Measurements from ENCODE around the gene SLC22A1.
"Not testable (repeated sequence)": the region's sequence is repeated elsewhere in the genome, so short reads cannot be mapped to it uniquely, and the experiment has no call there.

SLC22A1 gene

GRCh38 chr6:160133441-160134336, 12.1 kb downstream of the SLC22A1 start:
- Histone ChIP-seq H3K27me3 (ENCODE audit: low read depth) (no peaks in the 10 kb centered on the region), H3K36me3 (replicated peaks) (no peaks in the 10 kb centered on the region), H3K4me3 (no peak overlapping the region), H3K9me3 (no peaks in the 10 kb centered on the region), H3K4me1 (no peaks in the 10 kb centered on the region)
- in situ Hi-C loops (cut with MboI; ENCODE audit: low sequenced_read_pairs) = no loop called here
- no peak for DNase-seq (ENCODE audit: low spot score in 2 of 2)

GRCh38 chr6:160134337-160134751, 12.7 kb downstream of the SLC22A1 start:
- H3K27me3 ChIP-seq (ENCODE audit: low read depth); in situ Hi-C loops (cut with MboI; ENCODE audit: low sequenced_read_pairs); DNase-seq (ENCODE audit: low spot score in 2 of 2); H3K4me1 ChIP-seq; H3K4me3 ChIP-seq; H3K36me3 ChIP-seq (replicated peaks); H3K9me3 ChIP-seq: not testable (repeated sequence)

- H3K27me3 ChIP-seq (ENCODE audit: low read depth) = no peaks in the 10 kb centered on the region
- in situ Hi-C loops (cut with MboI; ENCODE audit: low sequenced_read_pairs) = no loop called here
- H3K36me3 ChIP-seq (replicated peaks) = no peaks in the 10 kb centered on the region
These were observed 13.3 kb downstream of the SLC22A1 start for GRCh38 chr6:160134779-160135547.

GRCh38 chr6:160135907-160136655, 14.5 kb downstream of the SLC22A1 start:
- no peak for DNase-seq (ENCODE audit: low spot score in 2 of 2)
- no peaks in the 10 kb centered on the region for H3K27me3 ChIP-seq (ENCODE audit: low read depth)
- H3K4me3 ChIP-seq = no peak overlapping the region
- no peaks in the 10 kb centered on the region for H3K9me3 ChIP-seq
- H3K36me3 ChIP-seq (replicated peaks) = no peaks in the 10 kb centered on the region
- no peaks in the 10 kb centered on the region for H3K4me1 ChIP-seq
- in situ Hi-C loops (cut with MboI; ENCODE audit: low sequenced_read_pairs) = no loop called here

More at GRCh38 chr6:160134779-160135547, 13.3 kb downstream of the SLC22A1 start:
- DNase-seq (ENCODE audit: low spot score in 2 of 2) = no peak
- Histone ChIP-seq H3K4me1 (no peaks in the 10 kb centered on the region), H3K9me3 (no peaks in the 10 kb centered on the region), H3K4me3 (no peak overlapping the region)

GRCh38 chr6:160137130-160137988, 15.7 kb downstream of the SLC22A1 start:
- Histone ChIP-seq H3K36me3 (replicated peaks) (no peaks in the 10 kb centered on the region), H3K4me3 (no peak overlapping the region), H3K27me3 (ENCODE audit: low read depth) (no peaks in the 10 kb centered on the region), H3K4me1 (no peaks in the 10 kb centered on the region), H3K9me3 (no peaks in the 10 kb centered on the region)
- in situ Hi-C loops (cut with MboI; ENCODE audit: low sequenced_read_pairs) = no loop called here
- no peak for DNase-seq (ENCODE audit: low spot score in 2 of 2)

- no peak overlapping the region for H3K4me3 ChIP-seq
- DNase-seq (ENCODE audit: low spot score in 2 of 2) = peak; percentile 60 to 73
- H3K27me3 ChIP-seq (ENCODE audit: low read depth) = no peaks in the 10 kb centered on the region
- H3K36me3 ChIP-seq (replicated peaks) = no peaks in the 10 kb centered on the region
- H3K4me1 ChIP-seq = no peaks in the 10 kb centered on the region
- H3K9me3 ChIP-seq = no peaks in the 10 kb centered on the region
- in situ Hi-C loops (cut with MboI; ENCODE audit: low sequenced_read_pairs) = no loop called here
These were observed 16.6 kb downstream of the SLC22A1 start for GRCh38 chr6:160137989-160138835.

GRCh38 chr6:160138839-160139419, 17.3 kb downstream of the SLC22A1 start:
- no peaks in the 10 kb centered on the region for H3K4me1 ChIP-seq
- H3K4me3 ChIP-seq = no peak overlapping the region
- in situ Hi-C loops (cut with MboI; ENCODE audit: low sequenced_read_pairs) = no loop called here
- no peaks in the 10 kb centered on the region for H3K27me3 ChIP-seq (ENCODE audit: low read depth)
- no peak for DNase-seq (ENCODE audit: low spot score in 2 of 2)
- H3K9me3 ChIP-seq = no peaks in the 10 kb centered on the region
- no peaks in the 10 kb centered on the region for H3K36me3 ChIP-seq (replicated peaks)

- DNase-seq (ENCODE audit: low spot score in 2 of 2) = no peak
- Histone ChIP-seq H3K4me1 (no peaks in the 10 kb centered on the region), H3K9me3 (no peaks in the 10 kb centered on the region), H3K27me3 (ENCODE audit: low read depth) (no peaks in the 10 kb centered on the region), H3K4me3 (no peak overlapping the region), H3K36me3 (replicated peaks) (no peaks in the 10 kb centered on the region)
- in situ Hi-C loops (cut with MboI; ENCODE audit: low sequenced_read_pairs) = no loop called here
These were observed 17.8 kb downstream of the SLC22A1 start for GRCh38 chr6:160139420-160139851.

GRCh38 chr6:160140493-160140892, 18.9 kb downstream of the SLC22A1 start:
- not testable (repeated sequence) for H3K9me3 ChIP-seq; H3K4me3 ChIP-seq; DNase-seq (ENCODE audit: low spot score in 2 of 2); H3K4me1 ChIP-seq; H3K27me3 ChIP-seq (ENCODE audit: low read depth); H3K36me3 ChIP-seq (replicated peaks)
- in situ Hi-C loops (cut with MboI; ENCODE audit: low sequenced_read_pairs) = loop anchor here (10.0 kb wide), 1 partner anchor 314 kb away; no protein-coding TSS in a partner anchor

- Histone ChIP-seq H3K9me3 (no peaks in the 10 kb centered on the region), H3K27me3 (ENCODE audit: low read depth) (no peaks in the 10 kb centered on the region), H3K4me1 (no peaks in the 10 kb centered on the region), H3K4me3 (no peak overlapping the region), H3K36me3 (replicated peaks) (no peaks in the 10 kb centered on the region)
- no peak for DNase-seq (ENCODE audit: low spot score in 2 of 2)
- in situ Hi-C loops (cut with MboI; ENCODE audit: low sequenced_read_pairs) = loop anchor here (10.0 kb wide), 1 partner anchor 314 kb away; no protein-coding TSS in a partner anchor
These were observed 19.5 kb downstream of the SLC22A1 start for GRCh38 chr6:160141001-160141726.

GRCh38 chr6:160142115-160142715, 20.6 kb downstream of the SLC22A1 start:
- no peaks in the 10 kb centered on the region for H3K9me3 ChIP-seq
- in situ Hi-C loops (cut with MboI; ENCODE audit: low sequenced_read_pairs) = loop anchor here (10.0 kb wide), 1 partner anchor 313 kb away; no protein-coding TSS in a partner anchor
- H3K27me3 ChIP-seq (ENCODE audit: low read depth) = no peaks in the 10 kb centered on the region
- H3K4me1 ChIP-seq = no peaks in the 10 kb centered on the region
- no peak for DNase-seq (ENCODE audit: low spot score in 2 of 2)
- H3K36me3 ChIP-seq (replicated peaks) = no peaks in the 10 kb centered on the region
- no peak overlapping the region for H3K4me3 ChIP-seq

Measured in HAP-1 (cell line).